Parathyroid adenoma (tissue), 2 donors: ENCODE measurements around the gene TXLNA.

Source experiments
- H2AFZ ChIP-seq: fragments of 300-600 bp; sonication (generic); one replicate; pipeline ENCODE4 v1.7.0; 2017; ENCODE audit warnings: antibody characterized with exemption, mild to moderate bottlenecking
- H3K27ac ChIP-seq: fragments of 300-600 bp; sonication (generic); one replicate; pipeline ENCODE4 v1.7.0; 2017
- H3K27me3 ChIP-seq: fragments of 300-600 bp; sonication (generic); one replicate; pipeline ENCODE4 v1.7.0; 2017; ENCODE audit warnings: low read length; ENCODE audit not compliant: control insufficient read depth, insufficient read depth
- H3K36me3 ChIP-seq: fragments of 300-600 bp; sonication (generic); one replicate; pipeline ENCODE4 v1.7.0; 2017; ENCODE audit warnings: low read length; ENCODE audit not compliant: control insufficient read depth, insufficient read depth
- H3K4me1 ChIP-seq: fragments of 300-600 bp; sonication (generic); one replicate; pipeline ENCODE4 v1.7.0; 2017; ENCODE audit warnings: control low read depth
- H3K4me2 ChIP-seq: fragments of 300-600 bp; sonication (generic); one replicate; pipeline ENCODE4 v1.7.0; 2017; ENCODE audit warnings: low read length
- H3K4me3 ChIP-seq: fragments of 300-600 bp; sonication (generic); one replicate; pipeline ENCODE4 v1.7.0; 2017; ENCODE audit warnings: low read depth, low read length
- H3K79me2 ChIP-seq: fragments of 300-600 bp; sonication (generic); one replicate; pipeline ENCODE4 v1.7.0; 2017; ENCODE audit warnings: control low read depth
- H3K9ac ChIP-seq: fragments of 300-600 bp; sonication (generic); one replicate; pipeline ENCODE4 v1.7.0; 2017; ENCODE audit warnings: mild to moderate bottlenecking
- H3K9me3 ChIP-seq: fragments of 300-600 bp; sonication (generic); one replicate; pipeline ENCODE4 v1.7.0; 2017; ENCODE audit warnings: low read length; ENCODE audit not compliant: control insufficient read depth
- CTCF ChIP-seq: fragments of 300-600 bp; sonication (generic); IDR thresholded peaks from one replicate; pipeline ENCODE4 v1.7.0; 2017; ENCODE audit warnings: antibody characterized with exemption, mild to moderate bottlenecking
- donor health status: primary hyperparathyroidism.

The TXLNA gene

GRCh38 chr1:32201011-32201855 is 21.8 kb downstream of the TXLNA start:
- H3K4me3 ChIP-seq, result peak overlapping the region; percentile 72
- peaks cover 11% of the 10 kb centered on the region for H3K4me1 ChIP-seq
- TF ChIP-seq CTCF, result no peak

DNA sequence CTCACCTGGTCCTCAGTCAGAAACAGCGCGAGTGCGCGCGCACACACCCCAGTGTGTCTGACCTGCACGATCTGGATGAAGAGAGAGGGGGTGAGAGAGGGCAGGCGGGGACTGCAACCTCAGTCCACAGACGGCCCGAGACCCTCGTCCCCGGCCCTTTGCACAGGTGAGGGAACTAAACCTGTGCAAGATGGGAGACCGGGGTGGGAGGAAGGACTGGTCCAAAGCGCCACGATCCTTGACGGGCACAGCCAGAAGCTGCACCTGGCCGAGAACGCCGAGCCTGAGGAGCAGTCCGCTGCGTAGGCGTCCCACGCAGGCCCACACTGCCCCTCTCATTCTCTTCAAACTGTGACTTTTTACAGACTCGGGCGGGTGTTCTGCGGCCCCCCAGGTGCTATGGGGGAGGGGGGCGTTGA is 25.5 kb downstream of the TXLNA start:
- no peak overlapping the region for H3K9ac ChIP-seq
- H3K27ac ChIP-seq, result peak overlapping the region; percentile 39
- no peaks in the 10 kb centered on the region for H3K27me3 ChIP-seq
- peak overlapping the region; percentile 79 for H2AFZ ChIP-seq
- no peak for TF ChIP-seq CTCF
- H3K9me3 ChIP-seq, result no peaks in the 10 kb centered on the region
- H3K4me3 ChIP-seq, result peak overlapping the region; percentile 69
- H3K4me1 ChIP-seq, result peaks cover 6% of the 10 kb centered on the region
- no peaks in the 10 kb centered on the region for H3K36me3 ChIP-seq
- H3K79me2 ChIP-seq, result no peaks in the 10 kb centered on the region
- H3K4me2 ChIP-seq, result peak overlapping the region; percentile 93

More at GRCh38 chr1:32201011-32201855, 21.8 kb downstream of the TXLNA start:
- Histone ChIP-seq H3K9ac (no peak overlapping the region), H3K9me3 (no peaks in the 10 kb centered on the region), H3K79me2 (no peaks in the 10 kb centered on the region), H2AFZ (peak overlapping the region; percentile 58), H3K27me3 (no peaks in the 10 kb centered on the region), H3K4me2 (peak overlapping the region; percentile 91), H3K27ac (peak overlapping the region; percentile 88), H3K36me3 (no peaks in the 10 kb centered on the region)

GRCh38 chr1:32205401-32206370 is 26.2 kb downstream of the TXLNA start, which contains the start of gene IQCC:
Gene IQCC, plus strand, starts transcription at chr1:32205671. Its CDS starts 11 bp downstream, at chr1:32205682.
- TF ChIP-seq CTCF, result peak; percentile 23
- Histone ChIP-seq H3K9me3 (no peaks in the 10 kb centered on the region), H3K4me1 (peaks cover 4% of the 10 kb centered on the region), H3K9ac (no peak within 1 kb of the TSS), H3K4me2 (peak within 1 kb of the TSS; percentile 93), H3K27ac (peak within 1 kb of the TSS; percentile 39), H3K4me3 (peak within 1 kb of the TSS; percentile 69), H2AFZ (peak within 1 kb of the TSS; percentile 79), H3K79me2 (no peaks in the 10 kb centered on the region), H3K27me3 (no peaks in the 10 kb centered on the region), H3K36me3 (no peaks in the 10 kb centered on the region)

DNA sequence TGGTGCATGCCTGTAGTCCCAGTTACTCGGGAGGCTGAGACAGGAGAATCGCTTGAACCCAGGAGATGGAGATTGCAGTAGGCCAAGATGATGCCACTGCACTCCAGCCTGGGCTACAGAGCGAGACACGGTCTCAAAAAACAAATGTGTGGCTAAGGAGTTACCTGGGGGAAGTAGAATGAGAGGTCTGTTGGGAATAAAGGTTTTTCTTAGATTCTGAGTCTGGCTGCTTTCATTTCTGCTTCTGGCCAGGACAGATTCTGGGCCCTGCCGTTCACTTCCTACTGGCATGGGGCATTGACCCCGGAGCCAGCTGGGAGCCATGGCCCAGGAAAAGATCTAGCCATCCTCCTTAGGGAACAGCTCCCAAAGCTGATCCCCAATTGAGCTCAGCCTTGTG is 29.0 kb downstream of the TXLNA start:
- Histone ChIP-seq H3K4me1 (peaks cover 2% of the 10 kb centered on the region), H3K9ac (no peak overlapping the region), H3K36me3 (no peaks in the 10 kb centered on the region), H3K27ac (no peak overlapping the region), H3K4me3 (no peak overlapping the region), H3K27me3 (no peaks in the 10 kb centered on the region), H2AFZ (no peak overlapping the region), H3K9me3 (no peaks in the 10 kb centered on the region), H3K79me2 (no peaks in the 10 kb centered on the region), H3K4me2 (no peak overlapping the region)
- no peak for TF ChIP-seq CTCF
